NCI-H446 treated with DMSO at 0.1 percent for 48 hours (cell line): ENCODE measurements around the gene GPR157.

Source experiments
- DNase-seq: peaks from one replicate; lab custom pipeline; 2025; lab: John Stamatoyannopoulos, UW

The GPR157 gene

GRCh38 chr1:9061252-9061960, 67.5 kb downstream of the GPR157 start:
- DNase-seq, result no peak

GRCh38 chr1:9059891-9060744, 68.8 kb downstream of the GPR157 start:
- DNase-seq, result no peak

GRCh38 chr1:9058465-9058864, 70.4 kb downstream of the GPR157 start:
- no peak for DNase-seq

GRCh38 chr1:9057851-9058250, 71.1 kb downstream of the GPR157 start:
- no peak for DNase-seq

- DNase-seq, result no peak
These were observed 76.4 kb downstream of the GPR157 start for GRCh38 chr1:9052272-9053049.

GRCh38 chr1:9051379-9051778, 77.5 kb downstream of the GPR157 start:
- DNase-seq, result no peak

GRCh38 chr1:9050803-9051202, 78.1 kb downstream of the GPR157 start:
- no peak for DNase-seq
